GF-D8 (cell line): ENCODE measurements around the gene ELL2.

Experiments used
- DNase-seq: peaks from one replicate; lab custom pipeline; 2025; lab: John Stamatoyannopoulos, UW

Gene ELL2

DNA sequence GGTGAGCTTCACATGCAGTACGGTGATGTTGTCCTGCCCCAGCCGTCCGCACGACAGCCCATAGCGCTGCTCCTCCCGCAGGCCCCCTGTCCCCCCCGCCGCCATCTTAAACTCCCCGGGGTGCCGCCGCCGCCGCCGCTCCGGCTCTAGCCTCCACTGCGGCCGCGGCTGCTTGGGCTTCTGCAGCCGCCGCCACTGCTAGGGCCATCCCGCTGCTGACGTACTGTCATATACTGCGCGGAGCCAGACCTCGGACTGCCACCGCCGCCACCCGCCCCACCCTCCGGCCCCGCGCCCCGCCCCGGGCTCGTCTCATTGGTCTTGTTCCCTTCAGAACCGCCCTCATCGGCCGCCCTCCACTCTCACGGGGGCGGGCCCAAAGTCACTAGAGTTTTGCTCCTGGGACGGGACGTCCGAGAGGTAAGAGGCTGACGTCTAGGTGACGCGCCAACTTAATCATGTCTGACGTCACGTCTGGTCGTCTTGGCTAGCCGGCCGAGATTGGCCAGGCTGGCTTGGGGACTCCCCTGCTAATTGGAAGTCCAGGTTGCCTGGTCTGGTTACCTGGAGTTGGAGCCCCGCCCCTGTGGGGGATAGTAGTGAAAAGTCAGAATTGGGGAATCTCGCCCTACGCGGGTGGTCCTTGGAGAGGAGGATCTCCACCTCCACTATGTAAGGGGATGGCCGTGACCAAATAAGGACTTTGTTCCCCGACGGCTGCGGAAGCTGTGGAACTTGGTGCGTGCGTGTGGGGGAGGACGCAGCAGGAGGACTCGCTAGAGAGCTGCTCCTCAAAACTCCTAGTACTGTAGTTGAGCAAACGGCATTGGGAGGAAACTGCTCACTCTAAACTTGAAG is at the start of gene ELL2:
Gene ELL2, minus strand, starts transcription at position 235 of the 858 bp plus-strand sequence. Its CDS starts 130 bp downstream, at position 105.
- no peak for DNase-seq

DNA sequence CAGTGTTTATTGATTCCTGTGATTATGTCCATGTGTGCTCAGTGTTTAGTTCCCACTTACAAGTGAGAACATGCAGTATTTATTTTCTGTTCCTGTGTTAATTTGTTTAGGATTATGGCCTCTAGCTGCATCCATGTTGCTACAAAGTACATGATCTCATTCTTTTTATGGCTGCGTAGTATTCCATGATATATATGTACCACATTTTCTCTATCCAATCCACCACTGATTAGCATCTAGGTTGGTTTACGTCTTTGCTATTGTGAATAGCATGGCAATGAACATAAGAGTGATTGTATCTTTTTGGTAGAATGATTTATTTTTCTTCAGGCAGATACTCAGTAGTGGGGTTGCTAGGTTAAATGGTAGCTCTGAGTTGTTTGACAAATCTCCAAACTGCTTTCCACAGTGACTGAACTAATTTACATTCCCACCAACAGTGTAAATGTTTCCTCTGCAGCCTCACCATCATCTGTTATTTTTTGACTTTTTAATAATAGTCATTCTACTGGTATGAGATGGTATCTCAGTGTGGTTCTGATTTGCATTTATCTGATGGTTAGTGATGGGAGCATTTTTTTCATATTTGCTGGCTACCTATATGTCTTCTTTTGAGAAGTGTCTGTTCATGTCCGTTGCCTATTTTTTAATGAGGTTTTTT is 47.5 kb upstream of the ELL2 start:
- no peak for DNase-seq

DNA sequence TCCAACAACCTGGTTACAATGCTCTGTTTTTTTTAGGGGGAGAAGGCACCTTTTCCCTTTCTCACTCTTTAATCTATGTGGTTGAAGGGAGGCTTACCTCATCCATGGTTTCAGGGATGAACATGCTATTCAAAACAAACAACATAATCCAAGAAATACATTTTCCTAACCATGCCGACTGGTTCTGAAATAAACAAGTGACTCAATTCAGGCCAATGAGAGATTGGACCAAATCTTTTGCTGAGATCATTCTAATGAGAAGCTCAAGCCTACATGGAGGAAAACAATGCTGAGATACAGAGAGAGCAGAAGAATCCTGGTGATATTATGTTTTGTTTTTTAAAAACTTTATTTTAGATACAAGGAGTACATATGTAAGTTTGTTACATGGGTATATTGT is 46.8 kb upstream of the ELL2 start:
- no peak for DNase-seq

DNA sequence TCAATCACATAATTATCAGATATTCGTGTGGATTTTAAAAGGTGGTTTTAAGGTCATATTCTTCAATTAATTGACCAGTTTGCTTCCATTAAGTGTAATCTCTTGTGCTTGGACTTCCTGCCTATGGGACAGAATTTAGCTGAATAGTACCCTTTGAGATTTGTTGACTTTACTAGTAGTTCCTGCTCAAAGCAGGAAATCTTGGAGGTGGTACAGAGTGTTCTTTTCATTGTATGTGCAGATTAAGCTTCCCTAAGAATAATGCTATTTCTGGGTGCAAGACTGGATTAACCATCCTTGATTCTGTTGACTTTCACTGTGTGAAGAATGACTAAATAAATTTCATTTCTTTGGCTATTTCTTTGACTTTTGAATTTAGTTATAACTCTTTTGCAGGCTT is 45.4 kb upstream of the ELL2 start:
- DNase-seq = no peak

DNA sequence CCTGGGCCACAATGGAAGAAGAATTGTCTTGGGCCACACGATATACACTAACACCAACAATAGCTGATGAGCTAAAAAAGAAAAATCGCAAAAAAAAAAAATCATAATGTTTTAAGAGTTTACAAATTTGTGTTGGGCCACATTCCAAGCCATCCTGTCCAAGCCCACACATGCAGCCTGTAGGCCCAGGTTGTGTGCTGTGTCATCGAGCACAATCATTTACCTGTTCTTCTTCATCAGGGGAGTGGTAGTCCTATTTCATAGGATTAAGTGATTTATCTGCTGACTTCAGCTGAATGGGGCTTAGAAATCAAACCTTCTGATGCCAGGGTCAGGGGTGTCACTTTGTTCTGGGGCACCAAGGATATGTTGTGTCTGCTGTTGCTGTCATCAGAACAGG is 44.6 kb upstream of the ELL2 start:
- DNase-seq = no peak

DNA sequence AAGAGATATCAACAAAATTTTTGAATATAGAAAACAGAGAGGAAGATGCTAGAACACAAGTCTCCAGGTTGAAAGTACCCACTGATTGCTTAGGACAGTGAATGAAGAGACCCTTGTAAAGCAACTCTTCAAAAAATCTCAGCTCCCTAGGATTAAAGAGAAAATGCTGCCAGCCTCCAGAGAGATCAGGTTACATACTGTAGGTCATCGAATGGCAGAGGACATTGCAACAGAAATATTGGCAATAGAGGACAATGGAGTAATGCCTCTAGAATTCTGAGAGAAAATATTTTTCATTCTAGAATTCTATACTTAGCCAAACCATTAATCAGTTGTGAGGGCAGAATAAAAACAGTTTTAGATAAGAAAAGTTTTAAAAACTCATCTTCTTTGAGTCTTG is 43.1 kb upstream of the ELL2 start:
- DNase-seq = no peak

DNA sequence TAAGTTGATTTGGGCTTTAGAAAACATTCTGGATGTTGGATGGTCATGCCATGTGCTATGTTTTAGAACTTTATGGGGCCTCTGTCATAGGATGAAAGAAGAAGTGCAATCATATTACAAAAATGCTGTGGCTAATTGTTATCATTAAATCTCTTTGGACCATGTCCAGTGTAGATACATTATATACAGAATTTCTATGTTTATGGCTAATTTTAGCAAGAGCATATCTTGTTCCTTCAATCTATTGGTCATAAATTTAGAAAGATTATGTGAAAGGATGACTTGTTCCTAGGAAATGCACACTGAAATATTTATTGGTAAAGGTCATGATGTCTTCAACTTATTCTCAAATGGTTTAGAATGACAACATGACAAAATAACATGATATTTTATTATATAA is 42.4 kb upstream of the ELL2 start:
- DNase-seq = no peak

DNA sequence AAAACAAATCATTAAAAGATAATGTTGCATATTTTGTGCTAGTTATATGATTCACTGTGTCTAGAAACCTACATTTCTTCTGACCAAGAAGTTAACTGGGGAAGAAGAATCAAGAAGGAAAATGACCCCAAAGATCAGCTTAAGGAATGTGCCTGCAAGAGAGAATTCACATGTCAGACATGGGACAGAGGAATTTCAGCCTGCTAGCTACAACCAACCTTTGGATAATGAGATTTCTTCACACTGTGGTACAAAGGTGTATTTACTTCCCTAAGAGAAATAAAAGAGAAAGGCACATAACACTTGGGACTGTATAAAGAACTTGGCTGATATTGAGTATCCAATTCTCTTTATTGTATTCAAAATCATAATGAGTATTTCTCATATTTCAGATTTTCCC is 39.6 kb upstream of the ELL2 start:
- DNase-seq = no peak

DNA sequence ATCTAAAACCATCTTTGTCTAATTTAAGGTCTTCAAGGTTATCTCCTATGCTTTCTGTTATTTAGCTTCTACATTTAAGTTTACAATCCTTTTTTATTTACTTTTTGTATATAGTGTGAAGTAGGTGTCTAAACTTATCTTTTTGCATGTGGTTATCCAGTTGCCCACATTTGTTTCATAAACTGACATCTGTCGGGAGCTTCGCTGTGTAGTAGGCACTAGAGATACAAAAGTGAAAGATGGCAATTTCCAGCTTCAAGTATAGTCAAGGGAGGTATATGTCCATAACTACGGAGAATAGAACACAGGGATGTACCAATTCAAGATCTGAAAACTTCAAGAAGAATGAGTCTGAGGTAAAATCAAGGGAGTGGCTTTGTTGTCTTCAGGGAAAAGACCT is 38.7 kb upstream of the ELL2 start:
- DNase-seq = no peak

DNA sequence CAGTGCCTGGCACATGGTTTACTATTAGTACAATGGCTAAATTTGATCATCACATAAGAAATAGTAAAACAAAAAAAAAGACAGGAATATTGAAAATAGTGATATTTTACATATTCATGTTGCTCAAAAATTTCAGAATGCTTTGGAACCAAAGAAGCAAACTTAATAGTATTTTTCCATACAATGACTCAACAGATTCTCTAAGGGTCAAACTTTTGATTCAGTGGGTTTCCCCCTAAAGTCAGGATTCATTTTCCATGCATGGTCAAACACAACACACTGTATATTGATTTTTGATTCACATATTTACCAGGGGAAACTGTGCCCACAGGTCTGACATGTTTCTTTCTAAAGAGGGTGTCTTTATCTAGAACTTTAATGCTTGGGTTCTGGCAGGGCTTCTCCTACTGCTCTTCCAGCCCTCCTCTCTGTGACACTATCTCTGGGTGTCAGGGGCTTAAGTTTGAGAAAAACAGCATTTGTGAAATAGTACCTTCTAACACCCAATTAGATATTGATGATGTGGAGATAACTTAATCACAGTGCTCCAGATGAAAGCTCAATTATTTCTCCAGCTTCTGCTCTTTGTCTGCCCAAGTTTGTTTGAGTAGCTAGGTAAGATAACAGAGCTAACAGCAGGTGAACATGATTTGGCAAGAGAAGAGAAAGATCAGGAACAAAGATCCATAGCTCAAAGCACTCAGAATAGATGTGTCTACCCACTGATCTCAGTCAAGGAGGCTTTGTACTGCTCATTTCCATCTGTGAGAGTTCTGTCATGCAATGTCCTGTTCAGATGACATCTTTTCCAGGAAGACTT is 35.5 kb upstream of the ELL2 start:
- DNase-seq = no peak

DNA sequence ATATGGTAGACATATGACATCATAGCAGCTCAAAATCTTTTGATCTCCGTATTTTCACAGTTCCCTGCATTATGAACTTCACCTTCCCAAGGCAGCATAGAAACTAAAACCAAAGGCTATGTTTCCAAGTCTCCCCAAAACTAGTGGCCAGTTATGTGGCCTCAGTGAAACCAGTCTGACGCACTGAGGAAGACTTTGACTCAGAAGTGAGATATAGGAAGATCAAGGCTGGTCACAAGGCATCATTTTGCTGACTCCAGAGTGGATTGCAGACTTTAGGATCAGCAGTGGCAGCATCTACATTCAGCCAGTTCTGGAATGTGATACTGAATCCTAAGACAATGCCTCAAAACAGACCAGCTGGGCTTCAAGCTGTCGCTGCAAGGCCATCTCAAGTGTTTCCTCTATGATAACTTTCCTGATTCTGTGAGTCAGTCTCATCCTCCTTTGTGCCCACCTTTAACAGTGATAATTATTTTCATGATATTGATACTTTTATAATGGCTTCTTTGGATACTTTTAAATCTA is 34.4 kb upstream of the ELL2 start:
- no peak for DNase-seq

DNA sequence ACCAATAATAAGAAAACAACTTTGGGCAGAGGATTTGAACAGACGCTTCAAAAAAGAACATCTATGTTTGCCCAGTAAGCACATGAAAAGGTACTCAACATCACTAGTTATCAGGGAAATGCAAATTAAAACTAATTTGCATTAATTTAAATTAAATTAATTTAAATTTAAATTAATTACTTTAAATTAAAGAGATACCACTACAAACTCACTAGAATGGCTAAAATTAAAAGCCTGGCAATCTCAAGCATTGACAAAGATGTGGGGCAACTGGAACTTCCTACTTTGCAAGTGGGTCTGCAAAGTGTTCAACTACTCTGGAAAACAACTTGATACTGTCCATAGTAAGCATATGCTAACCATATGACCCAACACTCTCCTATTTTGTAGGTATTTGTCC is 32.1 kb upstream of the ELL2 start:
- DNase-seq = no peak

DNA sequence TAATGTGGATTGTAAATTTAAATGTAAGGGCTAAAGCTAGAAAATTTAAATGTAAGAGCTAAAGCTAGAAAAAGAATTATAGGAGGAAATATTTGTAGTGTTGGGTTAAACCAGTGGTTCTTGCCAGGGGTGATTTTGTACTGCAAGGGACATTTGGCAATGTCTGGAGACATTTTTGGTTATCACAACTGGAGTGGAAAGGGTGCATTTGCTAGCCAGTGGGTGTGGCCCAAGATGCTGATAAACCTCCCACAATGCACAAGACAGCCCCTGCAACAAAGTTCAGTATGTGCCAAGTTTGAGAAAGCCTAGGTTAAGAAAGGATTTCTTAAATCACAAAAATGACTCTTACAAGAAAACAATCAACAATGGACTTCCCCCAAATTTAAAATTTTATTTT is 31.6 kb upstream of the ELL2 start:
- no peak for DNase-seq

DNA sequence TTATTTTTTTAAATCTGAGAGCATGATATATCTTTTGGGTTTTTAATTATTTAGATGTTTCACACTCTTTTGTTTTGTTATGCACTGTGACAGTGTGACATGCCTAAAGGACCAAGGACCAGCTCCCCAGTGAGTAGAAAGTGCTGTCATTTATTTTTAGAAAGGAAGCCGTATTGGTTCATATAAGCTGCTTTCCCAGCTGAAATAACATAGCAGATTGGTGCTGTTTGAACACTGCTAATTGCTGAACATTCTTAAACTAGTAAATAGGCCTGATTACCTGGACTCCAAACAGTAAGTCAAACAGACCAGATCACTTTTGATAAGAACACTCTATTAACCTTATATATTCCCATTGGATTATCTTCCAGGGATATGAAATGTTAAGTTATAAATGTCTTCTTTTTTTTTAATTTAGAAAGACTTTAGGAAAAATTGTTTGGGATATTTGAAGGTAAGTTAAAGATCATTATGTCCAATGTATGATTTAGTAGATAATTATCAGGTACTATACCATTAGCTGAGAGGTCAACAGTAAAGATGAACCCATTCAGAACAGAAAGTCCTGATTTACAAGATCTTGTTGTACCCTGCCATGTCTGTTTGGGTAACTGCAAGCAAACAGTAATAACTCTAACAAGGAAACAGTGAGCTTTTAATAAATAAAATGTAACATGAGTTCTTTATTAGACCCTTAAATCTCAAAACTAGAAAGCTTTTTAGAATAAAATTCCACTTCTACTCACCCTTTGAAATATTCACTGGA is 27.8 kb upstream of the ELL2 start:
- DNase-seq = no peak

DNA sequence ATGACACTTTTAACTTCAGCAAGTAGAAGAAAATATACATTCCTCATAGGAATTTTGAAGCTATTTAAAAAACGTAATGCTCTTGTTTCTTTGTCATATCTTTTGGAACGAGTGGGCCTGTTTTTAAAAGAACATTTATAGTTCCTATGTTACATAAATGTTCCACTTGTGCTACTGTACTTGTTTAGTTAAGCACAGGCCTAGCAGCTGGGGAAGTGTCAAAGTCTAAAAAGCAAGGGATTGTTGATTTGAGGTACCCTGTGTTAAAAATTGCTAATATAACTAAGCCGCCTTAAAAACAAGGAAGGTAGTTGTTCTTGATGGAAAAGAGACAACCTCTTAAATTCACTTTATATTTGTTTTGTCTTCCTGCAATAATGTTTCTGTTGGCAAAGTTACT is 27.2 kb upstream of the ELL2 start:
- DNase-seq = no peak

DNA sequence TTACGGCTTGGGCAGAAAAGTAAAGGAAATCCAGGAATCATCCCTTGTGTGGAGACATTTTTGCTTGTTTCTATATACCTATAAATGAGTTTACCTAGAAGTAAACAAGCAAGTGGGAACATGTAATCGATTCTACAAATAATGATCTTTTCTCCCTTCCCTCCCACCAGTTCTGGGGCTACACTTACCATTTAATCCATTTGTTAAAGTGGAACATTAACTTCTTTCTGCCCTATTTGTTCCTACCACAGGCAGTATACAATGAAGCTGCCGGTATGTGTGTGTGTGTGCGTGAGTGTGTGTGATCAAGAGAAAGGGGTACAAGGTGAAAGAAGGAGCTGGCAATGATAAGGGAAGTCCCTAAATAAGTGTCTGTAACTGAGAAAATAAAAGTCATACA is 26.4 kb upstream of the ELL2 start:
- no peak for DNase-seq

DNA sequence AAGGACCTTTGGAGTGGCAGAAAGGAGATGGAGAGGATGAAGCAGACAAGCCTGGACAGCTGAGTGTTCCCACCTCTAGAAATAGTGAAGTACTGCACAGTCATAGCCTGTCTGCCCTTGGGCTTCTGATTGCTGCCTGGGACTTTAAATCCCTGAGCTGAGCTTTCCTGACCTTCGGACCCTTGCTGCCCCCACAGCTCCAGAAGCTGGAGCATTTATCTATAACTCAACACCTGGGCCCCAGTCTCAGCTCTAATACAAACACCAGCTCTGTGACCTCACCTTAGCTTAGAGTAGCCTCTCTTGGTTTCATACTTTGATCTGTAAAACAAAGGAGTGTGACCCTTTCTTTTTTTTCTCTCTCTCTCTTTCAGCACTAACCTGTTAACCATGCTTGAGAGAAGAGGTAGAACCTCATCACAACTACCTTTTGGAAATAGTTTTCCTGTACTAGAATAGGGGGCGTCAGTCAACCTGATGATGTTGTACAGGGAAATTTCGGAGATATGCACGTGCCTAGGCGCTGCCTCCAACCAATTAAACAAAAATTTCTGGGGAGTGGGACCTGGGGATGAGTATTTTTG is 25.4 kb upstream of the ELL2 start:
- no peak for DNase-seq

DNA sequence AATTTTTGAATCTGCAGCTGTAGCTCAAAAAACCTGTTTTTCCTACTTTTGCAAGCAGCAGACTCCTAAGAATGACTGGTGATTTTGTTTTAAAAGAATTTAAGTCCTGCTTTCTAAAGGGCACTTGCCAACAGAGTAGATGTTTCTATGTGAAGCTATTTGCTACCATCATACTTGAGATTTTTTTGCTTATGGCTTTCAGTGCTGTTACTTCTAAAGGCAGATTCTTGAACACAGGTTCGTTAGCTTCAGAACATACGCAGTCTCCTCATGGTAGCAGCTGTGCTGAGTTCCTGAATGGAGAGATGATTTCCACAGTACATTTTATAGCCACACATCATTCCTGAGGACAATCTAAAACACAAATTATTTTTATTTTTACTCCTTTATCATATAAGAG is 24.4 kb upstream of the ELL2 start:
- no peak for DNase-seq

DNA sequence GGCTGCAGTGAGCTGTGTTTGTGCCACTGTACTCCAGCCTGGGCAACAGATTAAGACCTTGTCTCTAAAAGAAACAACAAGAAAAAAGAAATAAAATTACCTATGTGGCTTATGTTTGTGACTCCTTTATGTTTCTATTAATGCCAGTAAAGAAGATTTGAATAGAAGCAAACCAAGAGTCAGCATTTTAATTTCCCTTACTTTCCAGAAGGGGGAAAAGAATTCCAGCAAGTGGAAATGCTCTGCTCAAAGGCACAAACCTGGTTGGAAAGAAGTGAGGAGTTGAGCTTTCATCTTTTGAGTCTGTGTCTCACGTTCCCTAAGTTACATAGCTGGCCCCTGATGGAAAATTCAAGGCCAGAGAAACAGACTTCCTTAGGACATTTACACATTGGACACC is 23.6 kb upstream of the ELL2 start:
- no peak for DNase-seq

DNA sequence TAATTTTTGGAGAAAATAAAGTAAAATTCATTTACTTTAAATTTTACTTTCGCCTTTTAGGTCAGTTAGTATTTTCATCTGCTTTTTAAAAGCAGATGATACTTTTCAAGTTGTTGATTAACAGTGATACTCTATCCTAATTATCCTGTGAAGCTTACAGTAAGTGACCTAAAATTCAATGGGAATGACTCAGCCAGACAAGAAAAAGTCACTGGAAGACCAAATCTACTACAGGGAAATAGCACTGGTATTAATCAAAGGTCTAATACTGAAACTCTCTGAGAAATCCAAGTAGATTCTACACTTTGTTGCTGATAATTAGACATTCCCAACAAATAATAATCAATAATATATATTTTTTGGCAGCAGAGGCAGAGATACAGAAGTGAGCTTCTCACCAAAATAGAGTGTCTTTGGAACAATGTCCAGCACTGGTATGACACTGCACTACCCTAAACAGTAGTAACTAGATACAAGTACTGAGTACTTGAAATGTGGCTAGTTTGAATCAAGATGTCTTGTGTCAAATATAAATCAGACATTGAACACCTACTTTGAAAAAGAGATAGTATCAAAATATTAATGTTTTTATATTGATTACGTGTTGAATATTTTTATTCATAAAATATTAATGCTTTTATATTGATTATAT is 22.8 kb upstream of the ELL2 start:
- no peak for DNase-seq

DNA sequence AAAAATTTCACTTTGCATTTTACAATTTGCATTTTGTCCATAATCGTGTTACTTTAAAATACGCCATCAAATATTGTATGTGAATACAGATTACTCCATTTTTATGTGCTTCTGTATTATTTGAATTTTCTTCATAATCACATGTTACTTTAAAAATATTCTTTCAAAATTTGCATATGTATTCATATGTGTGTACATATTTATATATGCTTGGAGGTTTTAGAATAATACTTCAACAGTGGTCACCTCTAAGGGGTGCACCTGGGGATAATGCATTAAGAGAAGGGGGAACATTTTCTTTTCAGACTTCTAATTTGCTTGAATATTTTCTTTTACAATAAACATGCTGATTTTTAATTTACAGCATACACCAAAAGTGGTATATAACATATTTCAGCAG is 21.9 kb upstream of the ELL2 start:
- DNase-seq = no peak
